Transverse colon (tissue), 3 donors: ENCODE data around the gene MTMR11.

Experiments used
- POLR2A ChIP-seq: fragments of 450-650 bp; IDR thresholded peaks from one replicate; pipeline ENCODE4 v1.6.1; 2016; ENCODE audit warnings: antibody characterized with exemption, mild to moderate bottlenecking, moderate library complexity
- POLR2AphosphoS5 ChIP-seq, 3 donors: sonication (generic); formaldehyde crosslinking; IDR thresholded peaks; one replicate each; pipeline ENCODE4 v1.6.1; 2016; ENCODE audit warnings: antibody characterized with exemption in 3 of 3

DNA sequence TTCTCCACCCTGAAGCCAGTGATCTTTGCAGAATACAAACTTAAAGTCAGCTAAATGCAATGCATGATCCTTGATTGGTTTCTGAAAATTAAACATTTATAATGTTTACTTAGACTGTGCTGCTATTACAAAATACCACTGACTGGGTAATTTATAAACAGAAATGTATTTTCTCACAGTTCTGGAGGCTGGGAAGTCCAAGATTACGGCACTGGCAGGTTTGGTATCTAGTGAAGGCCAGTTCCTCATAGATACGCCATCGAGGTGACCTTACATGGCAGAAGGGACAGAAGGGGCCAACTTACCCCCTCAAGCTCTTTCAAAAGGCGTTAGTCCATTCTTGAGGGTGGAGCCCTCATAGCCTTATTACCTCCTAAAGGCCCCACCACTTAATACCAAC, 40.1 kb downstream of the MTMR11 start:
- no peak for TF ChIP-seq POLR2AphosphoS5 (IDR thresholded peaks at IDR 0.05)
- TF ChIP-seq POLR2A: no peak
